Measurements from ENCODE around the gene CATSPERE.

DNA sequence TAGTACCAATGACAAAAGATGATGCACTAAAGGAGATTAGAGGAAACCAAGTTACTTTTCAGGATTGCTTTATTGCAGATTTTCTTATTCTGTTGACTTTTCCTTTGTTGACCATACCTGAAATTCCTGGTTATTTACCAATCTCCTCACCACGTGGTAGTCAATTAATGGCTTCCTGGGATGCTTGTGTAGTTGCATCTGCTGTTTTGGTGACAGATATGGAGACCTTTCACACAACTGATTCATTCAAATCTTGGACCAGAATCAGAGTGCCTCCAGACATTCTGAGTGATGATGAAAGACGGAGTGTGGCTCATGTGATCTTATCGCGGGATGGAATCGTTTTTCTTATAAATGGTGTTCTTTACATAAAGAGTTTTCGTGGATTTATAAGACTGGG lies 91.3 kb downstream of the CATSPERE start:
- TF ChIP-seq, protein P1, sequence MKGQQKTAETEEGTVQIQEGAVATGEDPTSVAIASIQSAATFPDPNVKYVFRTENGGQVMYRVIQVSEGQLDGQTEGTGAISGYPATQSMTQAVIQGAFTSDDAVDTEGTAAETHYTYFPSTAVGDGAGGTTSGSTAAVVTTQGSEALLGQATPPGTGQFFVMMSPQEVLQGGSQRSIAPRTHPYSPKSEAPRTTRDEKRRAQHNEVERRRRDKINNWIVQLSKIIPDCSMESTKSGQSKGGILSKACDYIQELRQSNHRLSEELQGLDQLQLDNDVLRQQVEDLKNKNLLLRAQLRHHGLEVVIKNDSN (IDR thresholded peaks at IDR 0.05) = no peak
- no peak for TF ChIP-seq TAF1 (IDR thresholded peaks at IDR 0.05; ENCODE audit: low read depth)
- TF ChIP-seq TCF12 (IDR thresholded peaks at IDR 0.05; ENCODE audit: low read depth) = no peak
- TF ChIP-seq RAD21 (IDR thresholded peaks at IDR 0.05; ENCODE audit: low read depth) = no peak

All from Ishikawa (cell line).